NB4 (cell line): ENCODE data around the gene LRMDA.

Experiments used
- DNase-seq: peaks from one replicate; pipeline ENCODE4 v3.0.0; 2010; ENCODE audit warnings: low read depth
- H3K4me3 ChIP-seq: one replicate; pipeline ENCODE4 v1.5.1; 2011; ENCODE audit warnings: mild to moderate bottlenecking, low read depth, low read length, moderate library complexity
- MYC ChIP-seq: IDR thresholded peaks from 2 replicates; pipeline ENCODE4 v1.6.1; 2011; ENCODE audit warnings: low read depth, low read length
- POLR2A ChIP-seq: IDR thresholded peaks from 2 replicates; pipeline ENCODE4 v1.6.1; 2011; ENCODE audit warnings: mild to moderate bottlenecking; ENCODE audit not compliant: insufficient read length; ENCODE audit errors: extremely low read depth
- TF ChIP-seq, protein P1 (sequence below): IDR thresholded peaks from one replicate; pipeline ENCODE4 v1.5.1; 2012; ENCODE audit warnings: low read depth, low read length
- TF ChIP-seq, protein P2 (sequence below): IDR thresholded peaks from 2 replicates; pipeline ENCODE4 v1.6.1; 2011; ENCODE audit warnings: low read depth, low read length

LRMDA gene

DNA sequence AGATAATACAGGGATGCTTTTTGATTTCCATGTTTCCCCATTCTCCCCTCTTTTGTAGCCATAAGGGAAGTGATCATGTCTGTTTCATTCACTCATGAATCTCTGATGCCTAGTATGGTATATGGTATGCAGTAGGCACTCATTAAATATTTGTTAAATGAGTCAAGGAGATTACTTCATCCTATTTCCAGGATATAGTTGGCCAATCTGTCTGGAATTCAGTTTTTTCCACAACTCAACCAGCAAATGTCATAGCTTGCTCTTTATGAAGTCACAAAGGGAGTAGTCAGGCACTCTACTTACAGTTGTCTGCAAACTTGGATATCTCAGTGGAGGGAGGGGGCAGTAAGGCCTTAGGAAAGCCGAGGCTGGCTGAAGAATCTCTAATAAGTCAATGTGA is 853.6 kb downstream of the LRMDA start:
- no peak for DNase-seq
- H3K4me3 ChIP-seq: no peak overlapping the region
- TF ChIP-seq MYC (no peak), POLR2A (no peak)
- TF ChIP-seq, protein P1, sequence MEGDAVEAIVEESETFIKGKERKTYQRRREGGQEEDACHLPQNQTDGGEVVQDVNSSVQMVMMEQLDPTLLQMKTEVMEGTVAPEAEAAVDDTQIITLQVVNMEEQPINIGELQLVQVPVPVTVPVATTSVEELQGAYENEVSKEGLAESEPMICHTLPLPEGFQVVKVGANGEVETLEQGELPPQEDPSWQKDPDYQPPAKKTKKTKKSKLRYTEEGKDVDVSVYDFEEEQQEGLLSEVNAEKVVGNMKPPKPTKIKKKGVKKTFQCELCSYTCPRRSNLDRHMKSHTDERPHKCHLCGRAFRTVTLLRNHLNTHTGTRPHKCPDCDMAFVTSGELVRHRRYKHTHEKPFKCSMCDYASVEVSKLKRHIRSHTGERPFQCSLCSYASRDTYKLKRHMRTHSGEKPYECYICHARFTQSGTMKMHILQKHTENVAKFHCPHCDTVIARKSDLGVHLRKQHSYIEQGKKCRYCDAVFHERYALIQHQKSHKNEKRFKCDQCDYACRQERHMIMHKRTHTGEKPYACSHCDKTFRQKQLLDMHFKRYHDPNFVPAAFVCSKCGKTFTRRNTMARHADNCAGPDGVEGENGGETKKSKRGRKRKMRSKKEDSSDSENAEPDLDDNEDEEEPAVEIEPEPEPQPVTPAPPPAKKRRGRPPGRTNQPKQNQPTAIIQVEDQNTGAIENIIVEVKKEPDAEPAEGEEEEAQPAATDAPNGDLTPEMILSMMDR: no peak
- TF ChIP-seq, protein P2, sequence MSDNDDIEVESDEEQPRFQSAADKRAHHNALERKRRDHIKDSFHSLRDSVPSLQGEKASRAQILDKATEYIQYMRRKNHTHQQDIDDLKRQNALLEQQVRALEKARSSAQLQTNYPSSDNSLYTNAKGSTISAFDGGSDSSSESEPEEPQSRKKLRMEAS: no peak

DNA sequence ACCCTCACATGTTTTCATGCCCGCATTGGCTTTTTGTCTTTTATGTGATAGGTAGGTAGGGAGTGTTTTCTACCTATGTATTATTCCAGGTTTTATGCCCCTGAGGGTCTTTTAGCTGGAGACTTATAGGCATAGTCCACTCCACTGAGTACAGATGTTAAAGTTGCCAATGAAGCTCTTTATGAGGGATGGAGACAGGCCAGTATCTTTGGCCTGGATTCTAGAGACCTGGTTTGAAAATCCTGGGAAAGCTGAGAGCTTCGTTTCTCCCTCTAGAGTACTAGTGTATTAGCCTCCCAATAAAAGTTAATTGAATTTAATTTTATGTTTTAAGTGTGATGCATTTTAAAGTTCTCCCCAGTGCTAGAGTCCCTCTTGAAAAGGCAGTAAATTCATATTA is 854.1 kb downstream of the LRMDA start:
- TF ChIP-seq MYC: no peak
- TF ChIP-seq, protein P1: no peak
- no peak for TF ChIP-seq POLR2A
- TF ChIP-seq, protein P2: no peak
- no peak for DNase-seq
- H3K4me3 ChIP-seq: no peak overlapping the region

DNA sequence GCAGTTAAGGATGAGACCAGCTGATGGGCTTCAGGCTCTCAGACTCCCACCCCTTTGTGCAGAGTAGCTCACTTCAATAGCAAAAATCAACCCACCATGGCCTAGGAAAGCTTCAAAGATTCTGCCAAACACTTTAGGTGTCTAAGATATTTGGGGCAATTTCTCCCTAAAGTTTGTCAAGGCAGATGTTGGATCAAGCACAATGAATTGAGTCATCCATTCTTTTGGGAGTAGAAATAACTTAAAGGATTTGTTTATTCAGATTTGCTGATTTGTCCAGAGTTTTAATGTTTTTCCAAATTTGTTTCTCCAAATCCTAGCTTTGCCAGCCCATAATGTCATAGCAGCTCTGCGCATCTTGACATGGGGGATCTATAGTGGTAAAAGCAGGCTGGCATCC is 855.1 kb downstream of the LRMDA start:
- TF ChIP-seq MYC (no peak), POLR2A (no peak)
- TF ChIP-seq, protein P1: no peak
- TF ChIP-seq, protein P2: no peak
- DNase-seq: no peak

DNA sequence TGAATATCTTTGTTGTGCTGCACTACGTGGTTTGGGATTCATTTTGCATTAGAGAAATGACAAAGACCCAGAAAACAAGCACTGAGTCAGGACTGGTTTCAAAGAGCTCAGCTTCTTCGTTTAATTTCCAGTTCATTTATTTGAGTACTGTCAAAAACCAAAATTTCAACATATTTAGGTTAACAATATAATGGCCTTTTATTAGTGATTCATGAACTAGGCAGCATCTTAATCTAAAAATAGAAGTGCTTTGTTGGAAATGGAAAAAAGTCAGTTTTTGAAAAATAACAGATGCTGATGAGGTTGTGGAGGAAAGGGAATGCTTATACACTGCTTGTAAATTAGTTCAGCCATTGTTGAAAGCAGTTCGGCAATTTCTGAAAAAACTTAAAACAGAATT is 856.4 kb downstream of the LRMDA start:
- H3K4me3 ChIP-seq: no peak overlapping the region
- no peak for DNase-seq
- TF ChIP-seq POLR2A (no peak), MYC (no peak)
- TF ChIP-seq, protein P1: no peak
- TF ChIP-seq, protein P2: no peak

More for the DNA sequence above, 855.1 kb downstream of the LRMDA start:
- no peak overlapping the region for H3K4me3 ChIP-seq

DNA sequence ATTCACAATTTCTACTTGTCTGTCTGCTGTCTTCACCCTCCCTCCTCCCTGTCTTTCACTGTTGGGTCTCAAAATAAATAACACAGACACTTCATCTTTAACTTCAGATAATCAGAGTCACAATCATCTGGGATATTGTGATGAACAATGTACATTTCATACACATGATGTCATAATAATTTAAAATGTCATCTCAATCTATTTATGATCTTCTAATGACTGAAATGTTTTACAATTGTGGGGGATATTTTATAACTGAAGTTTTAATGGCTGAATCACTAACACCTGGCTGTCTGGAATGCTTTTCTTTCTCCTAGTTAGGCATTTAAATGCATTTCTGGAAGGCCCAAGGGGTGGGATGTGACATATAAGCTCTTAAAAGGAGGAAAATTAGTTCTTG is 859.8 kb downstream of the LRMDA start:
- TF ChIP-seq, protein P1: no peak
- TF ChIP-seq, protein P2: no peak
- TF ChIP-seq MYC (no peak), POLR2A (no peak)
- H3K4me3 ChIP-seq: no peak overlapping the region
- DNase-seq: no peak

DNA sequence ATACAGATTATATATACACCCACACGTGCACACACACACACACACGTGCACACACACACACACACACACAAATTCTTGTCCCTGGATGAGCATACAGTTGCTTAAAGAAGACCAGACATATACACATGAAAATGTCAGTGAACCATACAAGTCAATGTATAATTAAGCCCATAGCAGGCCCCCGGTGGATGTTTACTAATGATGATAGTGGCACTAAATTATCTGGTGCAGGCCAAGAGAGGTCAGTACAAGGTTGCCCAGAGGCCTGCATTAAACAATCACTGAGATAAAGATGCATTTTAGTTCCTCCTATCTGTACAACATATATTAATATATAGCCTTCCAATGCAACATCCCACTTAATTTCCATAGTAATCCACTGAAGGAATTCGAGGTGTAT is 860.5 kb downstream of the LRMDA start:
- DNase-seq: no peak
- TF ChIP-seq, protein P2: no peak
- TF ChIP-seq, protein P1: no peak
- TF ChIP-seq POLR2A (no peak), MYC (no peak)
- H3K4me3 ChIP-seq: no peak overlapping the region
